NCI-H82 treated with DMSO at 0.1 percent for 48 hours (cell line): Measurements from ENCODE around the gene FBP1.

Experiments
- DNase-seq: peaks from one replicate; lab custom pipeline; 2025; ENCODE audit not compliant: unreplicated experiment; lab: John Stamatoyannopoulos, UW

FBP1 gene

DNA sequence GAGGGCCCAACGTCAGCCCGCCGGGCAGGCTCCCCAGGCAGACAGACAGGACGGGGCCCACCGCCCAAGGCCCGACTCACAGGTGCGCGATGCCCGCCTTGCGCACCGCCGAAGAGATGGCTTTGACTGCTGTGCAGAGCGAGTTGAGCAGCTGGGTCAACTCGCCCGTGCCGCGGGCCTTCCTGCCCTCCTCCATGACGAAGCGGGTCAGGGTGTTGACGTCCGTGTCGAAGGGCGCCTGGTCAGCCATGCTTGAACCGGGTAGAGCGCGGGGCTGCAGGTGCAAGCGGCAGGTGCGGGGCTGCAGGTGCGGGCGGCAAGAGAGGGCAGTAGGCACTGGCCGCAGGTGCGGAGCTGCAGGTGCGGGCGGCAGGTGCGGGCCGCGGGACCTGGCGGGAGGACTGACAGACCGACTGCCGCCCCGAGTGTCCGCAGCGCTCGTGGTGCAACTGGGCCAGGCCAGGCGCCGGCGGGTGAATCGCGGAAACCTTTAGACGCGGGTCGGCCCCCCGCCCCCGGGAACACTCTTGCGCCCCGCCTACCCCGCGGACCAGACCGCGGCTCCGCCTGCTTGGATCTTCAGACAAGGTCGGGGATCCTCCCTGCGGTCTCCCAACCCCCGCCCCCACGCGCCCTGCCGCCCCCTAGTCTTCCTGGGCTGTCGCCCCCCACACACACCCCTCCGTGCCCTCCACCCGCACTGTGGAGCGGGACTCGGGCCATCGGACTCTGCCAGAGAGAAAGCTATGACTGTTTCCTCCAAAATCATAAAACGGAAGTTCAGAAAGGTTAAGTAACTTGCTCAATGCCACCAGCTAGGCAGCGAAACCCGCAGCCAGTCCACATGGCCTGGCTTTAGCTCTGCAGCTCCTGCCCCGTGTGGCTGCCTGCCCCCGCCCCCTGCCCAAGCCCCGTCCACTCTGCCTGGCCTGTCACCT lies at the start of gene FBP1:
FBP1 (minus strand) TSS at position 458 of the 938 bp plus-strand sequence; CDS start at position 250, 208 bp downstream.
- DNase-seq = no peak

DNA sequence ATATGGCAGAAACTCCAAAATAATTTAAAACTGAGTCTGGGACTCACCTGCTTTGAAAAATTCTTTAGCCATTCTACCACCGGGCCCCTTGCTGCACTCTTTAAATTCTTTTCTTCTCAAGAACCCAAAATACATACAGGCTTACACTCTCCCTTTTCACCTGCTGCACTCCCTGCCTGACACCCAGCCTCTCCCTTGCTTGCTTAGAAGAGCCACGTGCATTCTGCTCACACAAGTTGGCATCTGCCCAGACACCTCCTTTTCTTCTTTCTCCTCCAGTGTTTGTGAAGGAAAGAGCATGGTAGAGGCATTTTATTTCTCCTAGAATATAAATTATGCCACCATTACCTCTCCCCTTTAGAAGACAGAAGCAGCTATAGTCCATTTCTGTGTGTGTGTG lies 48.1 kb upstream of the FBP1 start:
- DNase-seq = no peak

DNA sequence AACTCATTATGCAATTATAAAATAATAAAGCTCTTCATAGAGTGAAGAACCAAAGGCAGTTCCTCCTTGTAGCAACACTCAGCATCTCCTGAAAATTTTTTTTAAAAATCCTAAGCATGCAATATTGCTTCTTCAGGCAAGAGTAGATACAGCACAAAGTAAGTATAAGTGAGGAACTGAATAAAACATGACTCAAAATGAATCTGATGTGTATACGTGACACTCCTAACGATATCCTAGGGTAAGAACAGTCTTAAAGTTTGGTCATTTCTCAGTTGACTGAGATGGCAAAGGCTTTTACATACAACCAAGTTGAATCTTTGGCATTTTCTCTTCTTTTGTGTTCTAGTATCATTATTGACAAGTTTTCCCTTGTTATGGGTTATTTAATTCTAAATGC lies 46.0 kb upstream of the FBP1 start:
- no peak for DNase-seq

DNA sequence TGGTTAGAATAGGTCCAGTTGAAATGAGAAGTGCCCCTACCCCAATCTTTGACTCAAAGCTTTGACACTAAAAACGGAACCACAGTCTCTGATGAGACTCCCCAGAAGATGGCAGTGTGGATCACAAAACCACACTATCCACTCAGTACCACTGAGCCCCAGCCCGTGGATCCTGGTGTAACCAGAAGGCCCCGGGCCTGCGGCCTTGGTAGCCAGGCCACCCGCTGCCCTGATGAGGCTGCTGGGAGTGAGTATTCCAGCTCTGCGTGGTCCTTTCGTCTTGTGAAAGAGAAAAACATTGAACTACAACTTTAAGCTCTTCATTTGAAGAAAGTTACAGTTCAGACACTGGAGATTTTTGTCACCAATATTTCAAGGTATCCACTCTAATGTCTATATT lies 42.2 kb upstream of the FBP1 start:
- DNase-seq = peak; percentile 21

DNA sequence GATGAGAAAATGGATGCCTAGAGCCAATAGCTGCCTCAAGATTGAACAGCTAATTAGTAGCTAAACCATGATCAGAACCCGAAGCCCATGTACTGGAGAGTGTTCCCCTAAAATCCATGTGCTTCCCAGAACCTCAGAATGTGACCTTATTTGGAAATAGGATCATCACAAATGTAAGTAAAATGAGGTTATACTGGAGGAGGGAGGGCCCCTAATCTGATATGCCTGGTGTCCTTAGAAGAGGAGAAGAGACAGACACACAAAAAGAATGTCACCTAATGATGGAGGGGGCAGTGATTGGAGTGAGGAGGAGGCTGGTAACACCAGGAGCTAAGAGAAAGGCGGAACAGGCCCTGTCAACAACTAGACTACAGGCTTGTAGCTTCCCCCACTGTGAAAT lies 41.3 kb upstream of the FBP1 start:
- DNase-seq = no peak

DNA sequence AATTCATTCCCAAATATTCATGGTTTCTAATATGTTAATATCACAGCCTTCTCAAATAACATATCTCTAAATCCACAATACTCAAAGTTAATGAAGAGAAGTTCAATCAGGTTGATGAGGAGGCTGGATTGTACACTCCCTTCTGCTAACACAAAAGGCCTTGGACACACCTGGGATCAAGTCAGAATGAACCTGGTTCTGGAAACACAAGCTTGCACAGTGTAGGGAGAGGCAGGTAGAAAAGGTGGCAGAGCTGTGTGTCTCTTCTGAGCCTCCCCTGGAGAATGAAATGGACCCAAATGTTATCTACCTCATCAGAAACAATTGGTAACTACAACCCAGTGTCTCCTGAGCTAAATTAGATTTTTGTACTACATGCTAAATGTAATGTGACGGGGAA lies 40.7 kb upstream of the FBP1 start:
- DNase-seq = no peak

DNA sequence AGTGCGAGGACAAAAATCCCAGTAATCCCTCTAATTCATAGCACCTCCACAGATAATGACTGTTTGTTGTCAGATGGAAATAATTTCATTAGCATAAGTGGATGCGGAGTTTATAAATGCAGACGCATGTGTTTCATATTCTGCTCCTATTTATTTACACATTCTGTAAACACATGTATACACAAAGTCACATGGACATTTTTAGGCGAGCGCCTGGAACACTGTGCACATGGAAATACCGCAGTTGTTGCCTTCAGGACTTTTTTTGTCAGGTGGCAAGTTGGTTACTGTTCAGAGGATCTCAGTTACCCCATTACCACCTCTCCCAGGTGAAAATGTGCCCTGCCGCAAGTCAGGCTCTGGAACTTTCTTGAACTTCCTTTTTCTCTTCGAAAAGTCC lies 40.3 kb upstream of the FBP1 start:
- no peak for DNase-seq

DNA sequence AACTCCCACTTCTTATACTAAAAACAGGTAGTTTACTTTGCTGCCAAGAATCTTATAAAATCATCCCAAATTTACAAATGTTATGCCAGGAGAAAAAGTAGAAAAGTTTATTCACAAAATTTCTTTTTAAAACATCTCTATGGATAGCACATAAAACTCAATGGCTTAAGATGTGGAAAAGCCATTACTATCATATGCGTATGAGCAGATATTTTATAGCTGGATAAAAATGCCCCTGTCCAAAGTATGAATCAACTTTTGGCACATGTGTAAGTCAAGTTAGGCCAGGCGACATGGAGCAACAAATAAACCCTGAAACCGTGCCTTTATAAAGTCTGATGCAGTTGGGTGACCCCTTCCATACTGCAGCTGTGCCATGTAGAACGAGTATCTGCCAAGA lies 38.6 kb upstream of the FBP1 start:
- DNase-seq = no peak

DNA sequence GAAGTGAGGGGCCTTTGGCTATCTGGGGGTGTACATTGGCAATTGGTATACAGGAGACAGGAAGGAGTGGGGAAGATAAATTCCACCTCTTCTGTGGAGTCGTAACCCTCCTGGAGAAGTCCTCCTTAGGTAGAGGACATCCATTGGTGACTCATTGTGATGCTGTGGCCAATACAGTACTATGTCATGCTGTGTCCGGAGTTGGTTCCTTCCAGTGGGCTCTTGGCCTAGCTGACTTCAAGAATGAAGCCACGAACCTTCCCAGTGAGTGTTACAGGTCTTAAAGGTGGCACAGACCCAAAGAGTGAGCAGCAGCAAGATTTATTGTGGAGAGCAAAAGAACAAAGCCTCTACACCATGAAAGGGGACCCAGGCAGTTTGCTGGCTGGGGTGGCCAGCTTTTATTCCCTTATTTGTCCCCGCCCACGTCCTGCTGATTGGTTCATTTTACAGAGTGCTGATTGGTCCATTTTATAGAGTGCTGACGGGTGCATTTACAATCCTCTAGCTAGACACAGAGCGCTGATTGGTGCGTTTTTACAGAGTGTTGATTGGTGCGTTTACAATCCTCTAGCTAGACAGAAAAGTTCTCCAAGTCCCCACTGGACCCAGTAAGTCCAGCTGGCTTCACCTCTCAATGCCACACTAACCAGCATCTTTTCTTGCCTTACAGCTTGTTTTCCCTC lies 37.3 kb upstream of the FBP1 start:
- DNase-seq = no peak

DNA sequence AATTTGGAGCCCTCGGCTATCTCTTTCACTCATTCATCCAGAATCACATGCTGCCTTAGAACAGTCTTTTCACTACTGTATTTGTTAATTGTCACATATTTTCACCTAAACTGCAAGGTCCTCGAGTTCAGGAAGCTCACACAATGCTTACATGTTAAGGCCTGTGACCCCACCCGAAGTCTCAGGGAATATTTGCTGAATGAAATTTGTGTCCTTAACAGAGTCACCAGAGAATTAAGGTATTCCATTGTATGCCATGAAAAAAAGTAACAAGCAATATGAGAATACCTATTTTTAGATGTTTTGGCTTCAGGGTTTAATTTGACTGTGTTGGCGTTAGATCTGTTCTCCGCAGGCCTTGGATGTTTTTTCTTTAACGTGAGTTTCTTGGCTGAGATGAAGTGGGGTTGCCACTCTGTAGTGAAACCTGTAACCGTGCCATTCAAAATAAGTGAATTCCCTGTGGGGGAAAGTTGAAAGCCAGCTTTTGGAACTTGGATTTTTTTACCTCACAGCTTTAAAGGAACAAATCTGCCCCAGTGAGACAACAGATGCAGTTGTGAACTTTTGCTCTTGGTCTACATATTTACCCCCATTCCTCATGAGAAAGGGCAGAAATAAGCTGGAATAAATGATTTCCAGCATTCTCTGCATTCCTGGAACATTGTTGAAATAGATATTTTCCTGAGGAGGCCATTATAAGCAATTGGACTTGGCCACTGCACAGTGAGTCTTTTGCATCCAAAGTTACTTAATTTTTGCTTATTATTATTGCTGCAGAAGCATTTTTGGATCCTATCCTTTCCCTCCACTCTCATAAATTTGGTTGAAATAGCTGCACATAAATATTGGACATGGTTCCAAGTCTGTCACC lies 35.9 kb upstream of the FBP1 start:
- no peak for DNase-seq

DNA sequence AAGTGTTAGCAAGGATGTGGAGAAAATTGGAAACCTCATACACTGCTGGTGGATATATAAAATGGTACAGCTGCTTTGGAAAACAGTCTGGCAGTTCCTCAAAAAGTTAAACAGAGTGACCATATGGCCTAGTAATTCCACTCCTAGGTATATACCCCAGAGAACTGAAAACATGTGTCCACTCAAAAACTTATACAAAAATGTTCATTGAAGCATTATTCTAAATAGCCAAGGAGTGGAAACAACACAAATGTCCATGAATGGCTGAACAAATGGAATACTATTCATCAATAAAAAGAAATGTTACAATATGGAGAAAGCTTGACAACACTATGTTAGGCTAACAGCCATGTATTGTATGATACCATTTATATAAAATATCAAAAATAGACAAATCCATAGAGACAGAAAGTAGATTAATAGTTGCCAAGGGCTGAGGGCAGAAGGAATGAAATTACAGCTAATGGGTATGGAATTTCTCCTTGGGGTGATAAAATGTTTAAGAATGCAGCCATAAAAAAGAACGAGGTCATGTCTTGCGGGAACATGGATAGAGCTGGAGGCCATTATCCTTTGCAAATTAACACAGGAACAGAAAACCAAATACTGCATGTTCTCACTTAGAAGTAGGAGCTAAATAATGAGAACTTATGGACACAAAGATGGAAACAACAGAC lies 33.6 kb upstream of the FBP1 start:
- DNase-seq = no peak

DNA sequence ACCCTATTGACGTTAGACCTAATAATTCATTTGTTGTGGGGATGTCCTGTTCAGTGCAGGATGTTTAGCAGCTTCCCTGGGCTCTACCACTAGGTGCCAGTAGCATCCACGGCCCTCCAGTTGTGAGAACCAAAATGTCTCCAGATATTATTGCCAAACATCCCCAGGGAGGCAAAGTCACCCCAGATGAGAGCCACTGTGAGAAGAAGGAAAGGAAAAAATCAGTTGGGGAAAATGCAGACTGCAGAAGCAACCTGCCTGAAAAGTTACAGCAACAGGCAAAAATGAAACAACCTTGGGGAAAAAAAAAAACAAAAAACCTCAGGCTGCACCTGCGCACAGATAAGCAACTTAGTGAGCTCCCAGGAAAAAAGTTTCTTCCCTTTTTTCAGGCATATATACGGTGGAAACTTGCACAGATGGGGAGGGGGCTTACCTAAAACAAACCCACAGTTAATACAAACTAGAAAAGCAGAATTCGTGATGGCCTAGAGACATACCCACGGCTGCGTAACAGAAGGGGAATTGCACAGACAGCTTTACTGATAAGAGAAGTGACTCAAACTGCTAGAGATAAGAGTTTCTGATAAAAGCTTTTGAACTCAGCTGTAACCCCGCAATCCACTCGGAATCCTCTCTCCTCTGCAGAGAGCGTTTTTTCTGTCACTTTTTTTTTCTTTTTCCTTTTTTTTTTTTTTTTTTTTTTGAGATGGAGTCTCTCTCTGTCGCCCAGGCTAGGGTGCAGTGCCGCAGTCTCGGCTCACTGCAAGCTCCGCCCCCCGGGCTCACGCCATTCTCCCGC lies 29.8 kb upstream of the FBP1 start:
- DNase-seq = no peak

DNA sequence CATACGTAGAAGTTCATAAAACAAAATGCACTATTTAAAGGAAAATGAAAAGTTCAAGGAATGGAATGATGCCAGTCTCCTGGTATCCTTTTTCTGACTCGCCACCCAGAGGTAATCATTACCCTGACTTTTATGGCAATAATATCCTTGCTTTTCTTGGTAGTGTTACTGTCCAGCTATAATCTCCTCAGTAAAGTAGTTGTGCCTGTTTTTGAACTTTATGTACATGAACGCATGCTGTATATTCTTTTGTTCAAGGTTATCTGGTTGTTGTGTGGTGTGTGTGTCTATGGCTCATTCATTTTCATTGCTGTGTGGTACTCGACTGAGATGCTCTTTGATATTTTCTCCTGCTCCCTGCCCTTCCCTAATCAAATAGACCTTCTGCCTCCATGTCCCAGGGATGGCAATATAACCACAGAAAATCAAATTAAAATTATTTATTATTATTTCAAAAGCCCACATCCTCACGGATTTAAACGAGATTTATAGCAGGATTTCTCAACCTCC lies 29.2 kb upstream of the FBP1 start:
- no peak for DNase-seq

DNA sequence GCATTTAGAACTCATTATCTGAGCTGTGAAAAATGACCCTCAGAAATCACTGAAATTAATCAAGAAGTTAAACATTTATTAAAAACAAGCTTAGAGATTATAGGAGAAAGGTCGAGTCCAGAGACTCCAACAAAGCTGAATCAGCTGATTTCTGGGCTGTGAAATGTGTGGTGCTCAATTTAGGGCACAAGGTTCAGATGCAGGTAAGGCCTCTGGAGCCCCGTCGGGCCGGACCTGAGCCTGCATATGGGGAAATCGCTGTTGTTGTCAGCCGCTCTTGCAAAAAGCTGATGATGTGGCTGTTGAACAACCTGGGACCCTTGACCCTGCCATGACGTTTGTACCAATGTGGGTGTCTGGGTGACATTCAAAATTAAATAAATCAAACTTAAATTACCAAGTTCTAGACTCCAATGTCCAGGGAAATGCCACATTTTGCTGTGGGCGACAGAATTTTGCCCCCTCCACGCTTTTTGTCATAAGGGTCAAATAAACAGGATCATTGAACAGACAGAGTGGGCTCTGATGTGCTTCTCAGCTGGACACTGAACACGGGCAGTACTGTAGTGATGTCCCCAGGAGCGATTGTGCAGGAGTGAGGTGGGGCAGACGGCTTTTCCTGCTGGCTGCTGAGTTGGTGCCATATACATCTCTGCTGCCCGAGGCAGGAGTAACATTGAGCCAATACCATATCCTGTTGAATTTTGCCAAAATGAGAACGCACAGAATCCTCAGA lies 27.2 kb upstream of the FBP1 start:
- DNase-seq = no peak

DNA sequence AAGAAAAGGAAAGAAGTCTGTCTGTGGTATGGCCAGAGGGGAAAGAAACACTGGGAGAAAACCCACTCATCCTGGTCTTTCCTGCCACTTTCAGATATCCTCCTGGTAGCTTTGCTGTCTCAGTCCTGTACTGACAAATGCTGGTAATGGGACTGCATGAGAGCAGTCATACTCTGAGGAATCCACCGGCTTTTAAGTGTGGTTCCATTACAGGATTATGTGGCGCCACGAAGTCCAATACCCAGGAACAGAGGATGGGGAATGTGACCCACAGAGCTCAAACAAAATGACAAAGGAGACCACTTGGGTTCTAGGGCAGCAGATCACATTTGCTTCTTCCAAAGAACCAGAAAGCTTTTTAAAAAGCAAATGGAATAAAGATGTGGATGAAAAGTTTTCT lies 26.3 kb upstream of the FBP1 start:
- DNase-seq = peak; percentile 12

DNA sequence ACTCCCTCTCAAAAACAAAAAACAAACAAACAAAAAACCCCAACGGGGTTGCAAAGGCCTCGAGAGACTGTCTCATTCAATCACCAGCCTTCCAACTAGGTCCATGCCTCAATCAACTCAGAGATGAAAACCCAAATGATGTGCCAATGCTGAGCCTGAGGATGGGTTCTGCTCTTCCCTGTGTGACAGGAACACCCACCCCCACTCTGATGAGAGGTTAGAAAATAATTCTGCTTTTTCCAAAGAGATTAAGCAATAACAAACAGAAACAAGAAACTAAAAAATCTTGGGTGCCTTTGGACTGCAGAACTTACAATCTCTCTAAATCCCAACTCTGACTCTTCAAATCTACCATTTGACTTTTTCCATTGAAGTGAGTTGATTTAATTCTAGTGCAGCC lies 25.5 kb upstream of the FBP1 start:
- DNase-seq = no peak

DNA sequence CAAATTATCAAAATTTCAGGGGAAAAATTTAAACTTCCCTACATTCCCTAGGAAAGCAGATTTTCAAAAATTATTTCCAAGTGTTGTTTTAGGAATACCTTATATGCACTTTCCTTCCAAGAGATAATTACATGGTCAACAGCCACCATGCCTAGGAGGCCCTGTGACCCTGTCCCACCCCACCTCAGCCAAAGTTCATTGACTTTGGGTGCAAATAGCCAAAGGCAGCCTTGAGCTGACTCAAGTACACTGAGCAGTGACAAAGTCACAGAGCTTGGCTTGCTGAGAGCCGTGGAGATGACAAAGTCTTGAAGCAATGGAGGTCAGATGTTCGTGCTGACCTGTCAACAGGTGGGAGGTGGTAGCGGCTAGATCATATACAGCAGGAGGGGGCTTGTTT lies 24.3 kb upstream of the FBP1 start:
- DNase-seq = no peak

DNA sequence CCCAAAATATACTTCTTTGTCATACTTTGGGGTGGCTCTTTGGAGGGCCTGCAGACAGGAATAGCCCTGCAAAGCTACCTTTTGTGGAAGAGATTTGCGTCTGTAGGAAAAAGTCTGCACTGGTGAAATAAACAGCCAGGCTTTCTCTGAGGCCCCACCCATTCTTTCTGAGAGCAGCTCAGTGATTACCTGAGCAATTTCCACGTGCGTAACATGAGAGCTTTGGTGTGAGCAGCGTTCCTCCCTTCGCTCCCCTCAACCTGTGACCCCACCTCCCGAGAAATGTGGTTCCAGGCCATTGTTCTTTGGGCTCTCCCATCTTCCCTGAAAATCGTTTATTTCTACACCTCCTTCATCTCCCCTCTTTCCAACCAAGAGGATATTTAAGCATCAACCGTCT lies 23.8 kb upstream of the FBP1 start:
- DNase-seq = no peak

DNA sequence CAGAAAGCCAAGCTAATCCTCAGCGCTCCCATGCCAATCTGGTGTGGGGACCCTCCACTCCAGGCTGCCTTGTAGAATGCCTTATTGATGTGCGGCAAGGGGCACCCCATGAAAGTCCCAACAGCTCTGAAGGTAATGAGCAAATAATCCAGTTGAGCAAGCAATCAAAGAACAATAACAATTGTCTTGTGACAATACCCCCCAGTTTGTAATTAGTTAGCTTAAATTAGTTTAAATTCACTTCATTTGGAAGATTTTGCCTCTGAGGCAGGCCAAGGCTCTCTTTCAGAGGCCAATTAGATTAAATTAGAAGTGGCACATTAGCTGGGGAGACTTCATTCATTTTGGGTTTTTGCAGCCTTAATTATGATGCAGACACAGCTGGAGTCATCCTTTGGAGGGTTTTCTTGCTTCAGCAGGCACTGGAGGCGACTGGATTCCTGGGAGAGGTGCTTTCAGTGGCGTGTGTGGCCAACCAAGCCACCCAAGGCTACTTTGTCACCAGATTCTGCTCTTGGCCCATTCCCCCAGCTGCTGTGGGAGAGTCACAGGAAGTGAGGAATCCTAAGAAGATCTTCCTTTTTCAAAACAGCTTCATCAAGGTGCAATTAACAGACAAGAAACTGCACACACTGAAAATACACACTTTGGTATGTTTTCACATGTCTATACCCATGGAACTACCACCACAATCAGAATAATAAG lies 17.9 kb upstream of the FBP1 start:
- no peak for DNase-seq
